ENCODE data around the gene WEE2.

WEE2 gene

GRCh38 chr7:141742229-141742628 is 34.1 kb downstream of the WEE2 start:
- no peak for TF ChIP-seq ZBTB48 (tag by site-specific recombination; IDR thresholded peaks at IDR 0.05)
- no peak overlapping the region for H3K4me3 ChIP-seq (ENCODE audit: low read depth, low read length)
- H3K4me1 ChIP-seq (ENCODE audit: control insufficient read depth, insufficient read depth, low read length): no peaks in the 10 kb centered on the region
- H3K27ac ChIP-seq (ENCODE audit: extremely low read depth, low read depth, low read length): no peak overlapping the region
- H3K36me3 ChIP-seq (ENCODE audit: control insufficient read depth in 2 of 2, insufficient read depth in 1 of 2, low read length in 2 of 2): peaks cover 40 to 73% of the 10 kb centered on the region in 2 experiments
- POLR2A ChIA-PET: no interaction called here
- CTCF ChIA-PET: interaction anchor here (1.0 to 2.1 kb wide), 3 partner anchors 12 to 88 kb away, joined by 3 to 8 read pairs (median 6); no protein-coding TSS in a partner anchor
- H3K9me3 ChIP-seq (ENCODE audit: control insufficient read depth, insufficient read depth, low read depth, low read length): no peaks in the 10 kb centered on the region

GRCh38 chr7:141744131-141744530 is 36.0 kb downstream of the WEE2 start:
- Histone ChIP-seq H3K9me3 (ENCODE audit: control insufficient read depth, insufficient read depth, low read depth, low read length) (no peaks in the 10 kb centered on the region), H3K36me3 (ENCODE audit: control insufficient read depth in 2 of 2, insufficient read depth in 1 of 2, low read length in 2 of 2) (peaks cover 46 to 92% of the 10 kb centered on the region in 2 experiments), H3K4me1 (ENCODE audit: control insufficient read depth, insufficient read depth, low read length) (no peaks in the 10 kb centered on the region), H3K4me3 (ENCODE audit: low read depth, low read length) (no peak overlapping the region), H3K27ac (ENCODE audit: extremely low read depth, low read depth, low read length) (no peak overlapping the region)
- no peak for TF ChIP-seq ZNF768 (tag by site-specific recombination; IDR thresholded peaks at IDR 0.05)
- no peak for TF ChIP-seq ZNF311 (tag by site-specific recombination; IDR thresholded peaks at IDR 0.05; ENCODE audit: borderline replicate concordance)
- no peak for TF ChIP-seq ZNF37A (tag by site-specific recombination; IDR thresholded peaks at IDR 0.05)
- no peak for TF ChIP-seq ZSCAN23 (tag by site-specific recombination; IDR thresholded peaks at IDR 0.05)
- no peak for TF ChIP-seq SP2 (tag by site-specific recombination; IDR thresholded peaks at IDR 0.05)
- TF ChIP-seq SETDB1 (IDR thresholded peaks at IDR 0.05; ENCODE audit: insufficient read length, low read length): no peak
- no peak for TF ChIP-seq ZNF354C (tag by site-specific recombination; IDR thresholded peaks at IDR 0.05; ENCODE audit: borderline replicate concordance, low read depth)
- no peak for TF ChIP-seq TSHZ1 (tag by site-specific recombination; IDR thresholded peaks at IDR 0.05; ENCODE audit: borderline replicate concordance)
- TF ChIP-seq ZNF157 (tag by site-specific recombination; IDR thresholded peaks at IDR 0.05): no peak
- TF ChIP-seq ZNF555 (tag by site-specific recombination; conservative IDR thresholded peaks at IDR 0.05): no peak
- TF ChIP-seq YY2 (tag by site-specific recombination; IDR thresholded peaks at IDR 0.05): no peak
- no peak for TF ChIP-seq ZNF140 (tag by site-specific recombination; IDR thresholded peaks at IDR 0.05)
- no peak for TF ChIP-seq ZNF184 (tag by site-specific recombination; IDR thresholded peaks at IDR 0.05)
- no peak for TF ChIP-seq ZNF585B (tag by site-specific recombination; IDR thresholded peaks at IDR 0.05)
- no peak for TF ChIP-seq ZNF701 (tag by site-specific recombination; IDR thresholded peaks at IDR 0.05)
- no peak for TF ChIP-seq ZNF146 (tag by site-specific recombination; IDR thresholded peaks at IDR 0.05)
- no peak for TF ChIP-seq ZNF202 (tag by site-specific recombination; IDR thresholded peaks at IDR 0.05; ENCODE audit: borderline replicate concordance)
- no peak for TF ChIP-seq ZNF837 (tag by site-specific recombination; IDR thresholded peaks at IDR 0.05)
- POLR2A ChIA-PET: no interaction called here
- CTCF ChIA-PET: interaction anchor here (1.1 to 1.7 kb wide), 2 partner anchors 41 to 42 kb away, joined by 6 read pairs; no protein-coding TSS in a partner anchor

GRCh38 chr7:141748396-141748795 is 40.2 kb downstream of the WEE2 start:
- H3K4me1 ChIP-seq (ENCODE audit: control insufficient read depth, insufficient read depth, low read length): no peaks in the 10 kb centered on the region
- POLR2A ChIA-PET: no interaction called here
- H3K9me3 ChIP-seq (ENCODE audit: control insufficient read depth, insufficient read depth, low read depth, low read length): no peaks in the 10 kb centered on the region
- H3K27ac ChIP-seq (ENCODE audit: extremely low read depth, low read depth, low read length): no peak overlapping the region
- peaks cover 53 to 95% of the 10 kb centered on the region in 2 experiments for H3K36me3 ChIP-seq (ENCODE audit: control insufficient read depth in 2 of 2, insufficient read depth in 1 of 2, low read length in 2 of 2)
- CTCF ChIA-PET: interaction anchor here (0.7 to 2.9 kb wide), 2 partner anchors 10 to 37 kb away, joined by 3 to 7 read pairs; partner anchors contain the start of gene SSBP1
- no peak overlapping the region for H3K4me3 ChIP-seq (ENCODE audit: low read depth, low read length)
- TF ChIP-seq ZNF76 (tag by site-specific recombination; IDR thresholded peaks at IDR 0.05; ENCODE audit: borderline replicate concordance, low read depth) (no peak), HOXA7 (CRISPR knock-in tag; IDR thresholded peaks at IDR 0.05; ENCODE audit: borderline replicate concordance) (no peak), ZNF473 (tag by site-specific recombination; IDR thresholded peaks at IDR 0.05) (no peak), ZNF707 (tag by site-specific recombination; IDR thresholded peaks at IDR 0.05) (no peak), SALL2 (tag by site-specific recombination; IDR thresholded peaks at IDR 0.05; ENCODE audit: borderline replicate concordance) (no peak), ZNF626 (tag by site-specific recombination; IDR thresholded peaks at IDR 0.05) (no peak), ZNF555 (tag by site-specific recombination; conservative IDR thresholded peaks at IDR 0.05) (no peak), PRDM6 (tag by site-specific recombination; IDR thresholded peaks at IDR 0.05) (no peak), ZIC2 (tag by site-specific recombination; IDR thresholded peaks at IDR 0.05) (no peak)

Data from HEK293 (cell line).